Rectal smooth muscle tissue (tissue), 1 donor: ENCODE data around the gene LSM12.
"Not testable (repeated sequence)": the region's sequence is repeated elsewhere in the genome, so short reads cannot be mapped to it uniquely, and the experiment has no call there.

ENCODE experiments used
- H3K27ac ChIP-seq: one replicate; pipeline ENCODE4 v1.7.0; 2013; ENCODE audit warnings: low read depth, low read length, inconsistent platforms
- H3K27me3 ChIP-seq: one replicate; pipeline ENCODE4 v1.7.0; 2013; ENCODE audit warnings: low read length; ENCODE audit not compliant: control insufficient read depth, insufficient read depth
- H3K36me3 ChIP-seq: one replicate; pipeline ENCODE4 v1.7.0; 2013; ENCODE audit warnings: low read length; ENCODE audit not compliant: control insufficient read depth, insufficient read depth
- H3K4me1 ChIP-seq: one replicate; pipeline ENCODE4 v1.7.0; 2013; ENCODE audit warnings: low read length; ENCODE audit not compliant: control insufficient read depth, insufficient read depth
- H3K4me3 ChIP-seq: one replicate; pipeline ENCODE4 v1.7.0; 2013; ENCODE audit warnings: low read length
- H3K9ac ChIP-seq: one replicate; pipeline ENCODE4 v1.7.0; 2013; ENCODE audit warnings: low read length

The LSM12 gene

GRCh38 chr17:44063704-44064639 lies 2.5 kb downstream of the LSM12 start:
- Histone ChIP-seq H3K9ac (no peak overlapping the region), H3K4me1 (no peaks in the 10 kb centered on the region), H3K4me3 (no peak overlapping the region), H3K27me3 (no peaks in the 10 kb centered on the region), H3K36me3 (peaks cover 10% of the 10 kb centered on the region), H3K27ac (no peak overlapping the region)

GRCh38 chr17:44062871-44063270 lies 3.6 kb downstream of the LSM12 start:
- no peak overlapping the region for H3K27ac ChIP-seq
- H3K4me3 ChIP-seq, result no peak overlapping the region
- H3K27me3 ChIP-seq, result no peaks in the 10 kb centered on the region
- no peak overlapping the region for H3K9ac ChIP-seq
- no peaks in the 10 kb centered on the region for H3K4me1 ChIP-seq
- H3K36me3 ChIP-seq, result peaks cover 10% of the 10 kb centered on the region

GRCh38 chr17:44061446-44061845 lies 5.0 kb downstream of the LSM12 start:
- peaks cover 11% of the 10 kb centered on the region for H3K36me3 ChIP-seq
- no peaks in the 10 kb centered on the region for H3K4me1 ChIP-seq
- no peak overlapping the region for H3K4me3 ChIP-seq
- H3K27ac ChIP-seq, result no peak overlapping the region
- no peaks in the 10 kb centered on the region for H3K27me3 ChIP-seq
- H3K9ac ChIP-seq, result no peak overlapping the region

- H3K36me3 ChIP-seq, result peaks cover 11% of the 10 kb centered on the region
- H3K27me3 ChIP-seq, result no peaks in the 10 kb centered on the region
- no peak overlapping the region for H3K9ac ChIP-seq
- H3K27ac ChIP-seq, result no peak overlapping the region
- H3K4me3 ChIP-seq, result no peak overlapping the region
- no peaks in the 10 kb centered on the region for H3K4me1 ChIP-seq
These were observed 7.2 kb downstream of the LSM12 start for GRCh38 chr17:44059101-44059892.

- Histone ChIP-seq H3K36me3 (peaks cover 6% of the 10 kb centered on the region), H3K9ac (no peak overlapping the region), H3K4me1 (peaks cover 5% of the 10 kb centered on the region), H3K4me3 (no peak overlapping the region), H3K27ac (peak overlapping the region; percentile 3), H3K27me3 (no peaks in the 10 kb centered on the region)
These were observed 13.2 kb downstream of the LSM12 start for GRCh38 chr17:44053125-44053872.

- no peak overlapping the region for H3K27ac ChIP-seq
- H3K36me3 ChIP-seq, result peaks cover 4% of the 10 kb centered on the region
- H3K4me1 ChIP-seq, result peaks cover 5% of the 10 kb centered on the region
- no peak overlapping the region for H3K4me3 ChIP-seq
- H3K27me3 ChIP-seq, result no peaks in the 10 kb centered on the region
- no peak overlapping the region for H3K9ac ChIP-seq
These were observed 17.0 kb downstream of the LSM12 start for GRCh38 chr17:44049294-44050060.

GRCh38 chr17:44046893-44047292 lies 19.6 kb downstream of the LSM12 start:
- not testable (repeated sequence) for H3K4me3 ChIP-seq, H3K27ac ChIP-seq, H3K4me1 ChIP-seq, H3K9ac ChIP-seq, H3K36me3 ChIP-seq, H3K27me3 ChIP-seq

GRCh38 chr17:44045486-44045885 lies 21.0 kb downstream of the LSM12 start:
- peaks cover 11% of the 10 kb centered on the region for H3K4me1 ChIP-seq
- H3K27me3 ChIP-seq, result no peaks in the 10 kb centered on the region
- H3K27ac ChIP-seq, result no peak overlapping the region
- peaks cover 3% of the 10 kb centered on the region for H3K36me3 ChIP-seq
- no peak overlapping the region for H3K9ac ChIP-seq
- H3K4me3 ChIP-seq, result no peak overlapping the region

GRCh38 chr17:44044071-44044470 lies 22.4 kb downstream of the LSM12 start:
- Histone ChIP-seq H3K4me3 (no peak overlapping the region), H3K27ac (no peak overlapping the region), H3K36me3 (no peaks in the 10 kb centered on the region)

GRCh38 chr17:44043272-44043696 lies 23.2 kb downstream of the LSM12 start:
- H3K27me3 ChIP-seq, result no peaks in the 10 kb centered on the region
- H3K36me3 ChIP-seq, result no peaks in the 10 kb centered on the region
- H3K9ac ChIP-seq, result no peak overlapping the region
- no peak overlapping the region for H3K27ac ChIP-seq
- H3K4me1 ChIP-seq, result peaks cover 18% of the 10 kb centered on the region
- H3K4me3 ChIP-seq, result no peak overlapping the region

More at GRCh38 chr17:44044071-44044470, 22.4 kb downstream of the LSM12 start:
- H3K27me3 ChIP-seq, result no peaks in the 10 kb centered on the region
- H3K4me1 ChIP-seq, result peaks cover 18% of the 10 kb centered on the region
- no peak overlapping the region for H3K9ac ChIP-seq

GRCh38 chr17:44039829-44040635 lies 26.4 kb downstream of the LSM12 start:
- no peak overlapping the region for H3K9ac ChIP-seq
- H3K4me3 ChIP-seq, result no peak overlapping the region
- no peaks in the 10 kb centered on the region for H3K27me3 ChIP-seq
- peaks cover 6% of the 10 kb centered on the region for H3K36me3 ChIP-seq
- H3K4me1 ChIP-seq, result peaks cover 18% of the 10 kb centered on the region
- H3K27ac ChIP-seq, result peak overlapping the region; percentile 58
